A549 (cell line): Measurements from ENCODE around the gene PRUNE2. TPM values are rescaled to one million over a fixed set of nuclear protein-coding genes. Genes with fewer than 3 reads are reported as not detected.

Experiments
- ATAC-seq, 2 experiments: fragments of 200-7000 bp in 1 of 2; fragments of >200 bp in 1 of 2; cut with Nextera tagmentation in 1 of 2; cut with Tn5 transposase in 1 of 2; 3 replicates each; pipeline versions ENCODE4 v1.8.0 to v1.9.1; 2018 to 2020; ENCODE audit warnings: mild to moderate bottlenecking in 1 of 2, moderate library complexity in 1 of 2
- CTCF ChIA-PET: fragments of 300-600 bp; sonication (Branson Sonifier 250); formaldehyde crosslinking; extraction: SDS; loops from one replicate; lab custom pipeline; 2021; ENCODE audit warnings: antibody characterized with exemption, inconsistent platforms; lab: Yijun Ruan, JAX
- POLR2A ChIA-PET: fragments of 350-600 bp; formaldehyde crosslinking; extraction: SDS; loops from one replicate; lab custom pipeline; 2021; ENCODE audit warnings: antibody characterized with exemption, inconsistent platforms; lab: Yijun Ruan, JAX
- DNase-seq, 2 experiments: peaks; one replicate each; pipeline versions ENCODE4 v3.0.0 to v3.0.0-alpha.2; 2011 to 2016; ENCODE audit warnings: low read depth in 1 of 2, low spot score in 1 of 2
- FAIRE-seq: peaks from 2 replicates; lab custom pipeline; 2011; peaks lifted over from hg19 to GRCh38; lab: Jason Lieb, UNC
- H3K27ac ChIP-seq, 2 experiments: fragments of >200 bp; sonication (Bioruptor Twin); formaldehyde crosslinking; 3 replicates each; pipeline ENCODE4 v1.5.1; 2016 to 2017
- H3K4me1 ChIP-seq: fragments of >200 bp; sonication (Bioruptor Twin); formaldehyde crosslinking; 3 replicates; pipeline ENCODE4 v1.6.1; 2016
- H3K4me2 ChIP-seq: fragments of >200 bp; sonication (Bioruptor Twin); formaldehyde crosslinking; 3 replicates; pipeline ENCODE4 v1.6.1; 2016
- H3K4me3 ChIP-seq: fragments of >200 bp; sonication (Bioruptor Twin); formaldehyde crosslinking; 3 replicates; pipeline ENCODE4 v1.5.1; 2016
- H3K9me3 ChIP-seq: fragments of >200 bp; sonication (Bioruptor Twin); formaldehyde crosslinking; 3 replicates; pipeline ENCODE4 v1.6.1; 2016
- CEBPB ChIP-seq, 2 experiments: fragments of >200 bp in 1 of 2; sonication (Bioruptor Twin) in 1 of 2; formaldehyde crosslinking in 1 of 2; IDR thresholded peaks; 2 replicates each; pipeline ENCODE4 v1.6.1; 2012 to 2016
- CHD2 ChIP-seq: fragments of 150-350 bp; IDR thresholded peaks from 2 replicates; pipeline ENCODE4 v1.6.1; 2014; ENCODE audit warnings: low read length; ENCODE audit not compliant: partially characterized antibody
- EHMT2 ChIP-seq: fragments of 200-600 bp; sonication (generic); IDR thresholded peaks from 2 replicates; pipeline ENCODE4 v1.6.1; 2016; ENCODE audit warnings: antibody characterized with exemption, low read depth, mild to moderate bottlenecking, moderate library complexity
- FOXS1 ChIP-seq: fragments of 250-450 bp; sonication (Bioruptor Pico); IDR thresholded peaks from 2 replicates; pipeline ENCODE4 v1.5.0; 2020; ENCODE audit warnings: mild to moderate bottlenecking, moderate library complexity
- HOXA7 ChIP-seq: fragments of 250-450 bp; sonication (Bioruptor Pico); IDR thresholded peaks from 2 replicates; pipeline ENCODE4 v1.5.0; 2020; ENCODE audit warnings: mild to moderate bottlenecking, moderate library complexity
- HOXB5 ChIP-seq: fragments of 250-450 bp; sonication (Bioruptor Pico); IDR thresholded peaks from 2 replicates; pipeline ENCODE4 v1.5.0; 2020; ENCODE audit warnings: mild to moderate bottlenecking, moderate library complexity
- JUN ChIP-seq, 2 experiments: fragments of >200 bp; sonication (Bioruptor Twin); formaldehyde crosslinking; IDR thresholded peaks; 2 replicates in 1 of 2; 3 replicates in 1 of 2; pipeline ENCODE4 v1.6.1; 2016 to 2017
- KDM1A ChIP-seq: fragments of 200-600 bp; sonication (generic); IDR thresholded peaks from 2 replicates; pipeline ENCODE4 v1.6.1; 2016; ENCODE audit warnings: low read depth, mild to moderate bottlenecking
- MAFK ChIP-seq: fragments of 450-650 bp; IDR thresholded peaks from 2 replicates; pipeline ENCODE4 v1.6.1; 2014; ENCODE audit not compliant: partially characterized antibody
- MYC ChIP-seq: IDR thresholded peaks from 2 replicates; pipeline ENCODE4 v1.6.1; 2012; ENCODE audit warnings: mild to moderate bottlenecking, inconsistent platforms, low read length, improper control_type of control experiment, borderline replicate concordance
- NFE2L2 ChIP-seq: fragments of 150-350 bp; conservative IDR thresholded peaks from 2 replicates; pipeline ENCODE4 v1.6.1; 2014; ENCODE audit warnings: low read length
- NPAS2 ChIP-seq: fragments of 250-450 bp; sonication (Bioruptor Pico); IDR thresholded peaks from 2 replicates; pipeline ENCODE4 v1.8.0; 2022; ENCODE audit warnings: mild to moderate bottlenecking, moderate library complexity, borderline replicate concordance
- NR3C1 ChIP-seq: fragments of >200 bp; sonication (Bioruptor Twin); formaldehyde crosslinking; IDR thresholded peaks from 3 replicates; pipeline ENCODE4 v1.6.1; 2017
- PHF8 ChIP-seq: fragments of 200-600 bp; sonication (generic); IDR thresholded peaks from 2 replicates; pipeline ENCODE4 v1.6.1; 2016; ENCODE audit warnings: low read depth, mild to moderate bottlenecking, antibody characterized with exemption, moderate library complexity, borderline replicate concordance
- POLR2A ChIP-seq: IDR thresholded peaks from 2 replicates; pipeline ENCODE4 v1.6.1; 2012; ENCODE audit warnings: mild to moderate bottlenecking, low read length
- POLR2AphosphoS2 ChIP-seq: conservative IDR thresholded peaks from 2 replicates; pipeline ENCODE4 v1.6.1; 2012; ENCODE audit warnings: low read length, improper control_type of control experiment, inconsistent platforms
- RAD21 ChIP-seq, 2 experiments: fragments of >200 bp in 1 of 2; sonication (Bioruptor Twin) in 1 of 2; formaldehyde crosslinking in 1 of 2; IDR thresholded peaks in 1 of 2; conservative IDR thresholded peaks in 1 of 2; 2 replicates in 1 of 2; 3 replicates in 1 of 2; pipeline ENCODE4 v1.6.1; 2012 to 2018; ENCODE audit warnings: inconsistent platforms in 1 of 2
- RARB ChIP-seq: fragments of 250-450 bp; sonication (Bioruptor Pico); IDR thresholded peaks from 2 replicates; pipeline ENCODE4 v1.8.0; 2021; ENCODE audit warnings: mild to moderate bottlenecking, moderate library complexity
- RCOR1 ChIP-seq: fragments of 150-350 bp; IDR thresholded peaks from 2 replicates; pipeline ENCODE4 v1.6.1; 2014; ENCODE audit warnings: antibody characterized with exemption, low read length, low read depth
- RFX5 ChIP-seq: fragments of 450-650 bp; IDR thresholded peaks from 2 replicates; pipeline ENCODE4 v1.7.1; 2014; ENCODE audit warnings: antibody characterized with exemption, mild to moderate bottlenecking, moderate library complexity
- SMC3 ChIP-seq: fragments of >200 bp; sonication (Bioruptor Twin); formaldehyde crosslinking; IDR thresholded peaks from 3 replicates; pipeline ENCODE4 v1.6.1; 2018; ENCODE audit warnings: inconsistent platforms
- SREBF2 ChIP-seq: fragments of 450-650 bp; IDR thresholded peaks from 2 replicates; pipeline ENCODE4 v1.6.1; 2014; ENCODE audit warnings: mild to moderate bottlenecking, moderate library complexity
- TP53 ChIP-seq: fragments of 250-450 bp; sonication (Bioruptor Pico); IDR thresholded peaks from 2 replicates; pipeline ENCODE4 v1.5.0; 2021; ENCODE audit warnings: mild to moderate bottlenecking, moderate library complexity
- ZC3H11A ChIP-seq: fragments of 450-650 bp; IDR thresholded peaks from 2 replicates; pipeline ENCODE4 v1.6.1; 2014; ENCODE audit warnings: antibody characterized with exemption, mild to moderate bottlenecking
- ZSCAN20 ChIP-seq: fragments of 250-450 bp; sonication (Bioruptor Pico); IDR thresholded peaks from 2 replicates; pipeline ENCODE4 v1.8.0; 2022; ENCODE audit warnings: mild to moderate bottlenecking, moderate library complexity
- WGBS: methylation state at CpG from one replicate; pipeline ENCODE4 v1.1.6; 2017; ENCODE audit errors: missing lambda C conversion rate; 5-methylcytosine and 5-hydroxymethylcytosine counted together
- polyA plus RNA-seq, 4 experiments: library from polyadenylated mRNA; depleted of rRNA in 3 of 4; stranded (reverse); fragments of >200 nt; fragmentation: RNase III in 1 of 4; extraction: RNeasy Plus Mini Kit Qiagen cat#74134 plus additional on column Dnase treatment in 1 of 4; gene quantifications; 2 replicates in 3 of 4; 3 replicates in 1 of 4; pipeline ENCODE4 v1.2.3, GENCODE V29; 2011 to 2017
- TF ChIP-seq, protein P1 (sequence below): fragments of >200 bp; sonication (Bioruptor Twin); formaldehyde crosslinking; IDR thresholded peaks from 3 replicates; pipeline ENCODE4 v1.6.1; 2016
- TF ChIP-seq, protein P2 (sequence below): fragments of 250-450 bp; sonication (Bioruptor Pico); IDR thresholded peaks from 2 replicates; pipeline ENCODE4 v1.5.0; 2020; ENCODE audit warnings: low read depth, mild to moderate bottlenecking, moderate library complexity
- TF ChIP-seq, protein P3 (sequence below): fragments of >200 bp; sonication (Bioruptor Twin); formaldehyde crosslinking; IDR thresholded peaks from 3 replicates; pipeline ENCODE4 v1.5.1; 2016
- TF ChIP-seq, protein P4 (sequence below): IDR thresholded peaks from 2 replicates; pipeline ENCODE4 v1.6.1; 2012
- TF ChIP-seq, protein P5 (sequence below): fragments of 250-450 bp; sonication (Bioruptor Pico); IDR thresholded peaks from 2 replicates; pipeline ENCODE4 v1.5.0; 2021; ENCODE audit warnings: mild to moderate bottlenecking, moderate library complexity, borderline replicate concordance
- TF ChIP-seq, protein P6 (sequence below): IDR thresholded peaks from 2 replicates; pipeline ENCODE4 v1.6.1; 2012

Gene PRUNE2
- polyA plus RNA-seq, 2 of the 4 experiments (the other 2 are of a cell fraction) = 0.04 TPM; not detected in 1

DNA sequence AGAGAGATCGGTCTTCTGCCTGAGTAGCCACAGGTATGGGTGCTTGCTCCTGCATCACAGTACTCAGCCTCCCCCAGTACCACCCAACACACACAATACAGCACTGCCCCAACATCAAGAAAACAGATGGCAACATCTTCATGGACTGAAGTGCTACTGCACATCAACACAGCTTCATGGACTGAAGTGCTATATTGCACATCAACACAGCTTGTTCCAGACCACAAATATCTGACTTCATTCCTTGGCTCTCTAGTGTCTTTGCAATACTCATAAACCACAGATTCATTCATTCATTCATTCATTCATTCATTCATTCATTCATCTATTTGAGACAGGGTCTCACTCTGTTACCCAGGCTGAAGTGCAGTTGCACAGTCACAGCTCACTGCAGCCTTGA, 172.8 kb downstream of the PRUNE2 start:
- no peaks in the 10 kb centered on the region for H3K9me3 ChIP-seq
- ATAC-seq (no peak), DNase-seq (no peak), FAIRE-seq (no peak)
- H3K4me2 ChIP-seq = no peak overlapping the region
- no peak overlapping the region for H3K4me3 ChIP-seq
- no peaks in the 10 kb centered on the region for H3K4me1 ChIP-seq
- WGBS = 81% methylated on average over 1 of the region's 1 CpG
- no peak overlapping the region for H3K27ac ChIP-seq
- ChIA-PET CTCF (no interaction called here), POLR2A (no interaction called here)
- TF ChIP-seq ZSCAN20 (CRISPR knock-in tag) = no peak
- no peak for TF ChIP-seq HOXA7 (CRISPR knock-in tag)
- no peak for TF ChIP-seq TP53 (CRISPR knock-in tag)
- no peak for TF ChIP-seq RAD21 (conservative IDR thresholded peaks at IDR 0.05 in 1 of 2, IDR thresholded peaks at IDR 0.05 in 1 of 2)
- no peak for TF ChIP-seq RARB (CRISPR knock-in tag)
- no peak for TF ChIP-seq JUN (IDR thresholded peaks at IDR 0.05)
- no peak for TF ChIP-seq NFE2L2
- TF ChIP-seq, protein P1, sequence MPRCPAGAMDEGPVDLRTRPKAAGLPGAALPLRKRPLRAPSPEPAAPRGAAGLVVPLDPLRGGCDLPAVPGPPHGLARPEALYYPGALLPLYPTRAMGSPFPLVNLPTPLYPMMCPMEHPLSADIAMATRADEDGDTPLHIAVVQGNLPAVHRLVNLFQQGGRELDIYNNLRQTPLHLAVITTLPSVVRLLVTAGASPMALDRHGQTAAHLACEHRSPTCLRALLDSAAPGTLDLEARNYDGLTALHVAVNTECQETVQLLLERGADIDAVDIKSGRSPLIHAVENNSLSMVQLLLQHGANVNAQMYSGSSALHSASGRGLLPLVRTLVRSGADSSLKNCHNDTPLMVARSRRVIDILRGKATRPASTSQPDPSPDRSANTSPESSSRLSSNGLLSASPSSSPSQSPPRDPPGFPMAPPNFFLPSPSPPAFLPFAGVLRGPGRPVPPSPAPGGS = no peak
- no peak for TF ChIP-seq CHD2
- TF ChIP-seq, protein P2, sequence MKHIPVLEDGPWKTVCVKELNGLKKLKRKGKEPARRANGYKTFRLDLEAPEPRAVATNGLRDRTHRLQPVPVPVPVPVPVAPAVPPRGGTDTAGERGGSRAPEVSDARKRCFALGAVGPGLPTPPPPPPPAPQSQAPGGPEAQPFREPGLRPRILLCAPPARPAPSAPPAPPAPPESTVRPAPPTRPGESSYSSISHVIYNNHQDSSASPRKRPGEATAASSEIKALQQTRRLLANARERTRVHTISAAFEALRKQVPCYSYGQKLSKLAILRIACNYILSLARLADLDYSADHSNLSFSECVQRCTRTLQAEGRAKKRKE (CRISPR knock-in tag) = no peak
- TF ChIP-seq NR3C1 = no peak
- no peak for TF ChIP-seq RCOR1
- TF ChIP-seq HOXB5 (CRISPR knock-in tag) = no peak
- TF ChIP-seq, protein P3, sequence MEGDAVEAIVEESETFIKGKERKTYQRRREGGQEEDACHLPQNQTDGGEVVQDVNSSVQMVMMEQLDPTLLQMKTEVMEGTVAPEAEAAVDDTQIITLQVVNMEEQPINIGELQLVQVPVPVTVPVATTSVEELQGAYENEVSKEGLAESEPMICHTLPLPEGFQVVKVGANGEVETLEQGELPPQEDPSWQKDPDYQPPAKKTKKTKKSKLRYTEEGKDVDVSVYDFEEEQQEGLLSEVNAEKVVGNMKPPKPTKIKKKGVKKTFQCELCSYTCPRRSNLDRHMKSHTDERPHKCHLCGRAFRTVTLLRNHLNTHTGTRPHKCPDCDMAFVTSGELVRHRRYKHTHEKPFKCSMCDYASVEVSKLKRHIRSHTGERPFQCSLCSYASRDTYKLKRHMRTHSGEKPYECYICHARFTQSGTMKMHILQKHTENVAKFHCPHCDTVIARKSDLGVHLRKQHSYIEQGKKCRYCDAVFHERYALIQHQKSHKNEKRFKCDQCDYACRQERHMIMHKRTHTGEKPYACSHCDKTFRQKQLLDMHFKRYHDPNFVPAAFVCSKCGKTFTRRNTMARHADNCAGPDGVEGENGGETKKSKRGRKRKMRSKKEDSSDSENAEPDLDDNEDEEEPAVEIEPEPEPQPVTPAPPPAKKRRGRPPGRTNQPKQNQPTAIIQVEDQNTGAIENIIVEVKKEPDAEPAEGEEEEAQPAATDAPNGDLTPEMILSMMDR = no peak
- TF ChIP-seq NPAS2 (CRISPR knock-in tag) = no peak
- TF ChIP-seq, protein P4, sequence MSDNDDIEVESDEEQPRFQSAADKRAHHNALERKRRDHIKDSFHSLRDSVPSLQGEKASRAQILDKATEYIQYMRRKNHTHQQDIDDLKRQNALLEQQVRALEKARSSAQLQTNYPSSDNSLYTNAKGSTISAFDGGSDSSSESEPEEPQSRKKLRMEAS = no peak
- TF ChIP-seq, protein P5, sequence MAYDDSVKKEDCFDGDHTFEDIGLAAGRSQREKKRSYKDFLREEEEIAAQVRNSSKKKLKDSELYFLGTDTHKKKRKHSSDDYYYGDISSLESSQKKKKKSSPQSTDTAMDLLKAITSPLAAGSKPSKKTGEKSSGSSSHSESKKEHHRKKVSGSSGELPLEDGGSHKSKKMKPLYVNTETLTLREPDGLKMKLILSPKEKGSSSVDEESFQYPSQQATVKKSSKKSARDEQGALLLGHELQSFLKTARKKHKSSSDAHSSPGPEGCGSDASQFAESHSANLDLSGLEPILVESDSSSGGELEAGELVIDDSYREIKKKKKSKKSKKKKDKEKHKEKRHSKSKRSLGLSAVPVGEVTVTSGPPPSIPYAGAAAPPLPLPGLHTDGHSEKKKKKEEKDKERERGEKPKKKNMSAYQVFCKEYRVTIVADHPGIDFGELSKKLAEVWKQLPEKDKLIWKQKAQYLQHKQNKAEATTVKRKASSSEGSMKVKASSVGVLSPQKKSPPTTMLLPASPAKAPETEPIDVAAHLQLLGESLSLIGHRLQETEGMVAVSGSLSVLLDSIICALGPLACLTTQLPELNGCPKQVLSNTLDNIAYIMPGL (CRISPR knock-in tag) = no peak
- no peak for TF ChIP-seq CEBPB (IDR thresholded peaks at IDR 0.05)
- no peak for TF ChIP-seq ZC3H11A
- TF ChIP-seq, protein P6, sequence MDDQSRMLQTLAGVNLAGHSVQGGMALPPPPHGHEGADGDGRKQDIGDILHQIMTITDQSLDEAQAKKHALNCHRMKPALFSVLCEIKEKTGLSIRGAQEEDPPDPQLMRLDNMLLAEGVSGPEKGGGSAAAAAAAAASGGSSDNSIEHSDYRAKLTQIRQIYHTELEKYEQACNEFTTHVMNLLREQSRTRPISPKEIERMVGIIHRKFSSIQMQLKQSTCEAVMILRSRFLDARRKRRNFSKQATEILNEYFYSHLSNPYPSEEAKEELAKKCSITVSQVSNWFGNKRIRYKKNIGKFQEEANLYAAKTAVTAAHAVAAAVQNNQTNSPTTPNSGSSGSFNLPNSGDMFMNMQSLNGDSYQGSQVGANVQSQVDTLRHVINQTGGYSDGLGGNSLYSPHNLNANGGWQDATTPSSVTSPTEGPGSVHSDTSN = no peak

DNA sequence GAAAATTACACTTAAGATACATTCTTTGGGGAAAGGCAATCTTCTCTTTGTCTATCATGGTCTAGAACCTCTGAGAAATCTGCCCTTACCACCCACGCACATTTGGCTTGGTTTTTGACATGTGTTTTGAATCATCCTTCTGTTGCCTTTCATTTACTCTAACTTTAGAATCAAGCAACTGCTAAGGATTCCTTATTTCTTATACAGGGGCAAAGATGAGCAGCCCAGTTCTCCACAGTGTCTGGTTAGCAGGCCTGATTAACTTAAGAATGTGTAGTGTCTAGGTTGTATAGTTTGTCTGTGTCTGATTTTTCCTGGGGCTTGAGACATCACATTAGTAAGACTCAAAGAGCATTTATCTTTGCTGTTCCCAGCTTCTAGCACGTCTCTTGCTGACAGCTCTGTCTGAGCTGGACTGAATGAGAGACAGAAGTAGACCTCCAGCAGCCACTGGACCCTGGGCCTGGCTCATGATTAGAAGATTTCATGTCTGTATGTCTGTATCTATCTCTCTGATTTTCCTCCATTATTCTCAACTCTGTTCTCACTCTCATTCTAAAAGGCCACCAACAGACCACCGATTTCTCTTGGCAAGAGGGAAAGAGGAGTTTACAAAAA, 173.5 kb downstream of the PRUNE2 start:
- Histone ChIP-seq H3K27ac (no peak overlapping the region), H3K4me1 (no peaks in the 10 kb centered on the region), H3K9me3 (no peaks in the 10 kb centered on the region), H3K4me2 (no peak overlapping the region)
- no peak for FAIRE-seq
- WGBS = 27% methylated on average over 3 of the region's 3 CpGs
- CTCF ChIA-PET = no interaction called here
- POLR2A ChIA-PET = no interaction called here
- DNase-seq = no peak
- ATAC-seq = no peak
- TF ChIP-seq RCOR1 (no peak), ZSCAN20 (CRISPR knock-in tag) (no peak), SMC3 (no peak), POLR2AphosphoS2 (no peak), CHD2 (no peak), MAFK (no peak), FOXS1 (no peak), SREBF2 (no peak), RFX5 (no peak), NPAS2 (CRISPR knock-in tag) (no peak), KDM1A (no peak), ZC3H11A (no peak), MYC (no peak), POLR2A (no peak), PHF8 (no peak), EHMT2 (no peak)
- TF ChIP-seq, all 56 proteins: peak for 0
- no peak overlapping the region for H3K4me3 ChIP-seq
